ENCODE measurements around the gene NR2F2.

NR2F2 gene

DNA sequence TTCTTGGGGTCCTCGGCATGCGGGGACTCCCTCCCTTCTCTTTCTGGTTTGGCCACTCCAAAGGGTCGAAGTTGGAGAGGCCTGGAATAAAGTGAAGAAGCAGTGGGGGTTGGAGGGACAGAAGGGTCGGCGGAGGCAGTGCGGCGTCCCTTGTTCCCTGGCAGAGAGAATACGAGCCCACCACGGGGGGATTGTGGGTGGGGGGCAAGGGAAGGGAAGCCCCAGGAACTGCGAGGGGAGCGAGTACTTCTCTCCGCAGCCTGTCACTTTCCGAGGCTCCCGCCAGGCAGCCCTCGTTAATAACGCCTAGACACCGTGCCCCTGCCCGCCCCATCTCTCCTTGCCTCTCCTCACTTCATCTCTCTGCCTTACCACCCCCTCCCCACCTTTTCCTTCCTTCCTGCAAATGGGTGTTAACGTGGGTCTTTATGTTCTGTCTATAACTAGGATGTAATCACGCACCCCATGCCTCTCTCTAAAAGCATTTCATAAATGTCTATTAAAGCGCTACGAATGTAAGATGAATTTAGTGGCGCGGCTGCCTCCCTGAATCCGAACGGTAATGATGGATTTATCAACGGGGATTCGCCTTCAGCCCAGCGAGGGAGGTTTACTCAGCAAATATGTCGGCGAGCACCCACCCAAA is 13.7 kb downstream of the NR2F2 start:
- no peak for DNase-seq

GRCh38 chr15:96344706-96345559 is 14.4 kb downstream of the NR2F2 start:
- DNase-seq: no peak

DNA sequence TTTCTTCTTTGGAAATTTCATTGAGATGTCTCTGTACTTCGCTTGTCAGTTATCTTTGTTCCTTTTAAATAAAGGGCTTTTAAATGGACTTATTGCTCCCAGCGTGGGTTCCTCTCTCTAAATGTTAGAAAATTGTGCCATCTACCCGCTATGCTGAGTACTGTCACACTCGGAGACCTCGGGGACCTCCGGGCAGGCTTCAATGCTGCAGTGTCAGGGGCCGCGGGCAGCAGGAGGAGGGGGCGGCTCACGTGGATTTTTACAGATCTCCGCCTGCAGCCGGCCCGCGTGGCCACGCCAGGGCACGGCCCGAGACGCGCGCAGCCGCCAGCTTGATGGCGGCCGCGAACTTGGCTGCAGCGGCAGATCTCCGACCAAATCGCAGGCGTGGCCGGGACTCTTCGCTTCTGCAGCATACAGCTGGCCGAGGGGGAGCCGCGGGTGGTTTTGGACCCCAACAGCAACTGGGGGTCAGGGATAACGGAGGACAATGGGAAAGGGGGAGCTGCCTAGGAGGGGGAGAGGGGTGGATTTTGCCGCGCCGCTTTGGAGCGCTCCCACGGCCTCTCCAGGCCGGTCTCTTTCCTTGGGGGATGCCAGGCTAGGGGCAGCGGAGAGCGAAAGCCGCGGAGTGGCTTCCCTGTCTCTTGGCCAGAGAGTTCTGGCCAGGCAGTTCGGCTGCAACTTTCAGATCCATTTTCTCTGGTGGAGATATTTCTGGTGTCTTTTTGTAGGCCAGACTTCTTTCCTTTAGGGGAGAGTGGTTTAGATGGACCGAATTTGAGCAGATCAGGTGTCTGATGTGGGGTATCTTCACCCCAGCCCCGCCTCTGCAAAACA is 15.3 kb downstream of the NR2F2 start:
- no peak for DNase-seq

DNA sequence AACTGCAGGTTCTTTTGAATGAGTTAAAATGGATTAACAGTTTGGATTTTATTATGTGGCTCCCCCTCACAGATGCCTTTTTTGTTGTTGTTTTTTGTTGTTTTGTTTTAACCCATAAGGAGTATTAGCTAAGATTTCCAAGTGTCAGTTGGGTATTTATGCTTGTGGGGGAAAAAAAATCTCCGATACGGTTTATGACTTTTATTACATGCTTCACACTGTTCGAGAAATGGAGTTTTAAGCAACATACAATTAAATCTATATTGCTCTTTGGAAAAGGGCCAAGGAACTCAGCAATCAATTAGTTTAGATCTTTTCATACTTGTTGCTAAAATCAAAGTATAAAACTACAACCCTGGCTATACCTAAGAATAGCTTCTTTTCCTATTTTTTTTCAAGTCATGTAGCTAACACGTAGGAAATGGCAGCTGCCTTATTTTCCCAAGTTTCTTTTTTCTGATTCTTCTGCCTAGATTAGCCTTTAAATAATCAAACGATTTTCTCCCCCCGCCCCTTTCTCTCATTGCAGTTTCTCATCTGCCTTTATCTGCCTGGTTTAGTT is 16.0 kb downstream of the NR2F2 start:
- DNase-seq: no peak

- no peak for DNase-seq
Measured at GRCh38 chr15:96347181-96348111, 16.9 kb downstream of the NR2F2 start.

DNA sequence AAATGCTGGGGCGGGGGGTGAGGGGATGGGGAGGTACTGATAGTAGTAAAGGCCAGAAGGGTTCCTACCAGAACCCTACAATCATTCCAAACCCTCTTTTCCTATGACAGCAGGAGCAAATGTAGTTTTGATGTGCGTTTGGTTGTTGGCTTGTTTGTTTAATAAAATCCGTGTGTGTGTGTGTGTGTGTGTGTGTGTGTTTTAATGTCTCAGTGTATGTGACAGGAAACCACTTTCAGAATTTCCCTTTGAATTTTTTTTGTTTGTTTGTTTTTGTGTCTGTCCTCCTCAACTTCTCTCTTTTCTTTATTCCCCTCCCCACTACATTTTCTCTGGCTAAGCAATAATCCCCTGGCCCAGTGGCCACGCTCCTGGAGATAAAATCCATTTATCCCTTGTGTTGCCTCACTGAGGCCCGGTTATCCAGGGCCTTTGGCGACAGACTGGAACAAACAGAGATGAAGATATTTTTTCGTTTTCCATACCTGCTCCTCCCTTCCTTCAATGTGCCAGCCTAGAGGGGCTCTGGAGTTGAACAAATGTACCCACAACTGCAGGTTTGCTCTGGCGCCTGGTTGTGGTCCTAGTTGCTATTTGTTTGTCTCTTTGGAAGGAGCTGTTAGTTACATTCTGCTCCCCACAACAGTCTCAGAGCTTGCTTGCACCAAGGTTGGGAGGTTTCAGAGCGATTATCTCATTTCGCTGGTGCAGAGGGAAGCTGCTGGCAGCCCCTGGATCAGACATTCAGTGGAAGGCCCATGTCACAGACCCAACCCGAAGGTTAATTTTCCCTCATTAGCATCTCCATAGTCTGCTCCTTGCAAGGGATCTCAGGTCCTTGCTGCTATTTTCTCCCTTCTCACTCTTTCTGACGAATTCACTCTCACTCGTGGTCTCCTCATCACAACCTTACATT is 17.9 kb downstream of the NR2F2 start:
- DNase-seq: no peak

DNA sequence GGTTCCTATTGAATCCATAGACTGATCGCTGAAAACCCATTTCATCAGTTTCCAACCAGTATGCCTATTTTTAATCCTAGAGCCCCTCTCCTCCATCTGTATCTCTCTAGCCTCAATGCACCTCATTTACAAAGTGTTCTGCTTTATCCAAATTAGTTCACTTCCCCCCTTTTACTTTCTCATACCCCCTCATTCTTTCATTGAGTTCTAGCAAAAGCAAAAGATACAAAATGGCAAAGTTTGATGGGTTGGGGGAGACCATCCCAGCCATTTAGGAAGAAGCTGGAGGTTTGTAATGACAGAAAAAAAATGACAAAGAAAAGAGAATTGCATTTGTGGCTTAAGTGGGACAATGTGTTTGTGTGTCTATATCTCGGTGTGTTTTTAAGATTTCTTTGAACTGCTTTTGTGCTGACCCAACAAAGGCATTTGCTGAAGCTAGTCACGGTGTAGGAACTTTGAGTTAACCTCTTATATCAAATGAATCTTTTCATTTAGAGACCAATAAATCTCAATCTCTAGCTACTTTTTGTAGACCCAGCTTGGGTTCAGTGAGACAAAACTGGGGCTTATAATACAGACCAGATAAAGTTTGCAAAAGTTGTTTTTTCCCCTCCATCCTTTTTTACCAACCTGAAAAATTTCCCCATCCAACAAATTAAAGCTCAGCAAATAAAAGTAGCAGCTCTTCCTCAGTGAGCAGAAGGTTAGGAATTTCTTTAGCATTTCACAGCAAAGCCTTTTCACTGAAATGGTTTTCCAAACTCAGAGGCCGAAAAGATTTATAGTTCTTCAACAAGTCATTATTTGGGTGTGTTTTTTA is 18.7 kb downstream of the NR2F2 start:
- no peak for DNase-seq

DNA sequence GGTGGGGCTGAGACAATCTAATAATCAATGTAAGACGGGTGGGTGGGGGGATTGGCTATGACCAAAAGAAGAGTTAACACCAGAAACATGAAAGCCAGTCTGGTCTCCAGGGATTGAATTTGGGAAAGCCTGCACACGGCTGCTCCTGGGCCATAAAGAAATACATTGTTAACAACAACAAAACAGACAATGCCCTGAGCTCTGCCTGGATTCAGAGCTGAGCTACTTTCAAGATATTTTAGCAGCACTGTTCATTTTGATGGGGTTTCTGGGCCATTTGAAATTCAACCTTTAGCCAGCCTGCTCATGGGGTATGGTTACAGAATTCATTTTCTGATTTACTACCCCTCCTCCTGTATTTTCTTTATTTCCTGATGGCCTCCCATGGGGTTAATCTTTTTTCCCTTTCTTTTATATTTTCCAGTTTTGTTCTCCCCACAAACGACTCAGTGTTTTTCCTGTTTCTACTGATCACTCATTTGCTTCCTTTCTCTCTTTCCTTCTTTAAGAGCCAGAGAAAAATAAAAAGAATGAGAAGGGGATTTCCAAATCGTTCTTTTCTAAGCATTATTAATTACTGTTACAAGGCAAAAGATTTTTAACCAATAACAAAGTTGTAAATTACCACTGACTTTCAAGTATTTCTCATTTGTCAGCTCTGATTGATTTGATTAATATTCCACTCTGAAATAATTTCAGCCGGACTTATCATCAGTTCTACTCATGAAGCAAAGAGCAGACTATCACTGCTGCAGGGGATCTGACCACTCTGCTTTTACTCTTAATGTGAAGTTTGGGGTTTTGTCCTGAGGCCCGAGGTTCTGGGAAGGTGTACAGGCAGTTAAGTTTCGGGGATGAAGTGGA is 19.6 kb downstream of the NR2F2 start:
- DNase-seq: no peak

GRCh38 chr15:96350934-96351724 is 20.6 kb downstream of the NR2F2 start:
- DNase-seq: no peak

- DNase-seq: no peak
Measured at GRCh38 chr15:96351761-96352603, 21.5 kb downstream of the NR2F2 start.

DNA sequence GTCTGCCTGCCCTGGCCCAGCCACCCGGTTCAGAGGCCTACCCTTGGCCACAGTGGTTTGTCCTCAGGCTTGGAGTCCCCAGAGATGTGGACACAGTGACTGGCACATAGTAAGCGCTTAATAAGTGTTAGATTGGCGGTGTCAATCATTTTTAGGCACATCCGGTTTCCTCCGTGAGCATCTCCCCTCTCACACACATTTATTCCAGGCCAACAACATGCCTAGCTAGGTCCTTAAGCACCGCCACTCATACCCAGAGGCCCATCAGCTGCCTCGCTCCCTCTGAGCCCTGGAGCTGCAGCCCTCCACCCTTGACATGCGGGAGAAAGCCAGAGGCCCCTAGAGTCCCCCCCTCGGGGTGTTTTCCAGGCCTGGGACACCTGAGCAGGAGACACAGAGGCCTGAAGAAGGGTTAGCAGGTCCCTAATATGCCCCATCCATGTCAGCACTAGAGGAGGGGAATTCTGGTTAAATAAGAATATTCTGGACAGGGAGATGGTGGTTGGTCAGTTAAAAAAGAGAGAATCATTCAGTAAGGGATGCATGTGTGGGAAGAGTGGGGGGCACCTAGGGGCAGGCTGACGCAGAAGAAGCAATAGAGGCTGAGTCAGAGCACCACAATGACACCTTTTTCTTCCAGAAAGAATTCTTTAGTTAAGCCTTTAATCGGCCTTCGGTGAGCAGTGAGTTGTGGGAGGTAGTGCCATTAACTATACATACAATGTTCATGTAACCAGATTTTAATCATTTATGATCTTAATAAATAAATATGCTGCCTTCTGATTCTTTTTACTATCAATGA is 22.3 kb downstream of the NR2F2 start:
- no peak for DNase-seq

GRCh38 chr15:96353416-96353929 is 23.0 kb downstream of the NR2F2 start:
- no peak for DNase-seq

GRCh38 chr15:96353930-96354730 is 23.6 kb downstream of the NR2F2 start:
- DNase-seq: no peak

DNA sequence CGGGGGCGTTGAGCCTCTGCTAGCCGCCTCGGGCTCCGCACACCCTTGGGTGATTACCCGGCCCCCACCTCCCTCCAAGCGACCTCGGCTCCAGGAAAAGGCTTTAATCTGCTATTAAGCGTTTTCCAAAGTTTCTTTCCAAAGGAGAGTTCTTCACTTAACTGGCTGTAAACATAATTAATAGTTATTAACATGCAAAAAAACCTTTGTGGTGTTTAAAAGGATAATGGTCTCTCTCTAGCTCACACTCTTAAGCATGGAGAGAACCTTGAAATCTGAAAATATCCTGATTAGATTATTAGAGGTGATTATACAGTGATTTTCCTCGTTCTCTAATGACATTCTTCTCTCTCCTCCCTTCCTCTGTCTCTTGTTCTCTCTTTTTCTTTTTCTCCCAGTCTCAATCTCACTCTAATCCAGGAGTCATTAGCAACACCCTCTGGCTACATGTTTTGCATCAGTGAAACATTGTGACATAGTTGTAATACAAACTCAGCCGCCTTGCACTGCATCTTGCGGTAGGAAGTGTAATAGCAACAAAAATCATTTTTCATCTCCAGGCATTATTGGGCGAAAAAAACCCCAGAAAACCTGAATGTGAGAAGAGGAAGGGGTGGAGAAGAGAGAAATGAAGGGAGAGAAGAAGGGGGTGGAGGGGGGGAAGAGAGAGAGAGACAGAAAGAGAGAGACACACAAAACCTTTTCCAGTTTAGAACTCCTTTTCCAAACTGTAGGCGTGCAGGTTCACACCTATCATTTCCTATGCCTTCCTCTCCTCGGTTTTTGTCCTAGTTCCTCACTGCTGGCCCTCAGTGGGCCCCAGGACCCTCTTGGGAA is 24.4 kb downstream of the NR2F2 start:
- no peak for DNase-seq

All from DMS79 (cell line).